K562 (cell line): ENCODE measurements around the gene SIM2. TPM values are rescaled to one million over a fixed set of nuclear protein-coding genes. Genes with fewer than 3 reads are reported as not detected.

Experiments
- ATAC-seq: fragments of 200-7000 bp; cut with Tn5 transposase; 3 replicates; pipeline ENCODE4 v1.9.1; 2020; ENCODE audit warnings: moderate library complexity
- BruUV-seq: library from RNA; stranded (reverse); fragments of 400-500 nt; replicated peaks from 2 replicates; lab custom pipeline; 2021; lab: Mats Ljungman, UMichigan
- CTCF ChIA-PET: fragments of 300-600 bp; formaldehyde crosslinking; extraction: SDS; loops from one replicate; lab custom pipeline; 2021; ENCODE audit warnings: low intra/inter-chr PET ratio; lab: Yijun Ruan, JAX
- POLR2A ChIA-PET: fragments of 300-600, 350-650 bp; sonication (Branson Sonifier 250); formaldehyde crosslinking; extraction: SDS; loops from one replicate; lab custom pipeline; 2021; ENCODE audit warnings: antibody characterized with exemption, inconsistent platforms; lab: Yijun Ruan, JAX
- DNase-seq, 4 experiments: peaks; one replicate each; pipeline versions ENCODE4 v3.0.0 to v3.0.0-alpha.2; 2011 to 2018; ENCODE audit warnings: low spot score in 3 of 4, mixed read lengths in 3 of 4; ENCODE audit errors: extremely low read depth in 1 of 4
- FAIRE-seq: peaks from 2 replicates; lab custom pipeline; 2011; peaks lifted over from hg19 to GRCh38; lab: Jason Lieb, UNC
- H2AFZ ChIP-seq: 2 replicates; pipeline ENCODE4 v1.6.0; 2011; ENCODE audit warnings: low read depth, low read length, control low read depth, inconsistent platforms
- H3K27ac ChIP-seq: fragments of 200-600 bp; 3 replicates; pipeline ENCODE4 v1.8.0; 2011; ENCODE audit warnings: low read depth, mild to moderate bottlenecking, control low read depth, inconsistent platforms, low read length, moderate library complexity, mixed read lengths; ENCODE audit errors: extremely low read depth
- H3K27me3 ChIP-seq, 2 experiments: fragments of 300-600 bp in 1 of 2; 2 replicates in 1 of 2; 3 replicates in 1 of 2; pipeline versions ENCODE4 v1.6.0 to v1.8.0; 2011; ENCODE audit warnings: inconsistent platforms in 2 of 2, low read length in 2 of 2, mild to moderate bottlenecking in 1 of 2, mixed read lengths in 1 of 2, moderate library complexity in 1 of 2; ENCODE audit not compliant: control insufficient read depth in 2 of 2, insufficient read depth in 2 of 2
- H3K36me3 ChIP-seq: fragments of 300-600 bp; 3 replicates; pipeline ENCODE4 v1.8.0; 2011; ENCODE audit warnings: mild to moderate bottlenecking, low read length, inconsistent platforms; ENCODE audit not compliant: control insufficient read depth, insufficient read depth
- H3K4me1 ChIP-seq, 2 experiments: fragments of 200-600 bp in 1 of 2; replicated peaks in 1 of 2; 2 replicates in 1 of 2; 3 replicates in 1 of 2; pipeline versions ENCODE4 v1.5.1 to v1.8.0; 2011; ENCODE audit warnings: inconsistent platforms in 2 of 2, low read length in 2 of 2, mild to moderate bottlenecking in 1 of 2, mixed read lengths in 1 of 2, moderate library complexity in 1 of 2; ENCODE audit not compliant: control insufficient read depth in 2 of 2, insufficient read depth in 2 of 2
- H3K4me2 ChIP-seq: 2 replicates; pipeline ENCODE4 v1.6.1; 2011; ENCODE audit warnings: low read length, control low read depth, inconsistent platforms, mixed read lengths; ENCODE audit not compliant: insufficient read depth
- H3K4me3 ChIP-seq: fragments of 200-600 bp; sonication (generic), shearing (Covaris generic); 2 replicates; pipeline ENCODE4 v1.5.1; 2016; ENCODE audit warnings: control low read depth, inconsistent platforms
- H3K79me2 ChIP-seq: fragments of 200-600 bp; 3 replicates; pipeline ENCODE4 v1.8.0; 2011; ENCODE audit warnings: low read length, inconsistent platforms; ENCODE audit not compliant: control insufficient read depth, insufficient read depth
- H3K9ac ChIP-seq, 2 experiments: 2 replicates each; pipeline versions ENCODE4 v1.6.0 to v1.6.1; 2011; ENCODE audit warnings: low read depth in 2 of 2, low read length in 2 of 2, control low read depth in 1 of 2, inconsistent platforms in 1 of 2, mild to moderate bottlenecking in 1 of 2, mixed read lengths in 1 of 2; ENCODE audit not compliant: insufficient read depth in 1 of 2
- H3K9me1 ChIP-seq: one replicate; pipeline ENCODE4 v1.6.0; 2011; ENCODE audit warnings: inconsistent platforms, mild to moderate bottlenecking, low read length, moderate library complexity; ENCODE audit not compliant: control insufficient read depth, insufficient read depth
- H3K9me3 ChIP-seq: replicated peaks from 2 replicates; pipeline ENCODE4 v1.5.1; 2011; ENCODE audit warnings: low read depth, low read length, inconsistent platforms; ENCODE audit not compliant: control insufficient read depth, insufficient read depth
- H4K20me1 ChIP-seq: replicated peaks from 2 replicates; pipeline ENCODE4 v1.6.1; 2011; ENCODE audit warnings: low read length, inconsistent platforms, mixed read lengths; ENCODE audit not compliant: control insufficient read depth, insufficient read depth
- BHLHE40 ChIP-seq: IDR thresholded peaks from 2 replicates; pipeline ENCODE4 v1.6.1; 2011; ENCODE audit warnings: low read length, improper control_type of control experiment
- CREB1 ChIP-seq, 2 experiments: sonication (generic) in 1 of 2; formaldehyde crosslinking in 1 of 2; IDR thresholded peaks; 2 replicates each; pipeline versions ENCODE4 v1.6.1 to v1.8.0; 2012 to 2022; ENCODE audit warnings: inconsistent platforms in 1 of 2, mild to moderate bottlenecking in 1 of 2, missing genetic modification reagents in 1 of 2, moderate library complexity in 1 of 2
- DACH1 ChIP-seq: fragments of 450-650 bp; IDR thresholded peaks from 2 replicates; pipeline ENCODE4 v1.6.1; 2018; ENCODE audit not compliant: partially characterized antibody
- FOS ChIP-seq: IDR thresholded peaks from 3 replicates; pipeline ENCODE4 v1.6.1; 2011; ENCODE audit not compliant: insufficient read length; ENCODE audit errors: extremely low read depth
- HDAC8 ChIP-seq: fragments of 450-650 bp; IDR thresholded peaks from 2 replicates; pipeline ENCODE4 v1.6.1; 2016; ENCODE audit warnings: mild to moderate bottlenecking, missing genetic modification characterization, moderate library complexity, missing compliant biosample characterization
- HOXB6 ChIP-seq: fragments of 250-450 bp; sonication (Bioruptor Pico); IDR thresholded peaks from 2 replicates; pipeline ENCODE4 v1.5.1; 2022; ENCODE audit warnings: mild to moderate bottlenecking, borderline replicate concordance
- HSF4 ChIP-seq: fragments of 250-450 bp; sonication (Bioruptor Pico); IDR thresholded peaks from 2 replicates; pipeline ENCODE4 v2.1.2; 2022; ENCODE audit warnings: mild to moderate bottlenecking, moderate library complexity, borderline replicate concordance
- MAFF ChIP-seq: IDR thresholded peaks from 2 replicates; pipeline ENCODE4 v1.6.1; 2012; ENCODE audit warnings: low read length, improper control_type of control experiment
- MBD2 ChIP-seq: sonication (generic); IDR thresholded peaks from 2 replicates; pipeline ENCODE4 v1.6.1; 2016; ENCODE audit warnings: low read depth, borderline replicate concordance
- MTA3 ChIP-seq: fragments of 450-650 bp; formaldehyde crosslinking; IDR thresholded peaks from 2 replicates; pipeline ENCODE4 v1.6.1; 2017; ENCODE audit warnings: mild to moderate bottlenecking, borderline replicate concordance
- ZNF239 ChIP-seq: fragments of 250-450 bp; sonication (Bioruptor Pico); IDR thresholded peaks from 2 replicates; pipeline ENCODE4 v1.4.0; 2020; ENCODE audit warnings: mild to moderate bottlenecking
- ZNF507 ChIP-seq: conservative IDR thresholded peaks from 2 replicates; pipeline ENCODE4 v1.6.1; 2017; ENCODE audit warnings: missing genetic modification characterization, missing compliant biosample characterization
- WGBS: fragments of 100-300 bp; shearing (Covaris generic); methylation state at CpG from one replicate; pipeline ENCODE4 v1.1.6; 2016; ENCODE audit warnings: low coverage, mixed read lengths; ENCODE audit not compliant: insufficient coverage; ENCODE audit errors: missing lambda C conversion rate; 5-methylcytosine and 5-hydroxymethylcytosine counted together
- in situ Hi-C: fragments of 300-500 bp; cut with MboI; formaldehyde crosslinking; loops from 4 replicates; pipeline ENCODE4 v1.15.0; 2018; ENCODE audit warnings: inconsistent platforms, mixed read lengths
- intact Hi-C: fragments of 100-400 bp; cut with micrococcal nuclease; formaldehyde crosslinking; loops from 2 replicates; pipeline ENCODE4 v1.14.2; 2022
- polyA plus RNA-seq, 8 experiments: library from polyadenylated mRNA; depleted of rRNA in 4 of 8; stranded (reverse) in 5 of 8; unstranded in 3 of 8; fragments of >200 nt; fragmentation: Nextera tagmentation in 2 of 8; fragmentation: Illumina TruSeq in 1 of 8; extraction: Ambion mirVana in 2 of 8; extraction: Trizol in 1 of 8; gene quantifications; 2 replicates each; pipeline versions ENCODE4 v1.2.1 to v1.2.3, GENCODE V29; 2011 to 2014; ENCODE audit warnings: inconsistent platforms in 1 of 8, missing spikeins in 1 of 8
- total RNA-seq, 7 experiments: library from RNA; depleted of rRNA in 6 of 7; stranded (reverse); fragments of >200 nt in 6 of 7; fragmentation: Illumina TruSeq in 2 of 7; extraction: Trizol in 2 of 7; gene quantifications; 2 replicates each; pipeline versions ENCODE4 v1.2.1 to v1.2.3, GENCODE V29; 2011 to 2021; ENCODE audit warnings: low replicate concordance in 1 of 7
- TF ChIP-seq, protein P1 (sequence below): fragments of 250-450 bp; sonication (Bioruptor Pico); IDR thresholded peaks from 2 replicates; pipeline ENCODE4 v1.4.0; 2020
- TF ChIP-seq, protein P2 (sequence below): fragments of 450-650 bp; IDR thresholded peaks from 2 replicates; pipeline ENCODE4 v1.6.1; 2017; ENCODE audit warnings: antibody characterized with exemption, mild to moderate bottlenecking

The SIM2 gene
- total and polyA plus RNA-seq, 9 of the 15 experiments (the other 6 are each of a cell fraction or from before 2014, with no cell fraction given) = 0.07 to 0.11 (median 0.08) TPM; not detected in 6

DNA sequence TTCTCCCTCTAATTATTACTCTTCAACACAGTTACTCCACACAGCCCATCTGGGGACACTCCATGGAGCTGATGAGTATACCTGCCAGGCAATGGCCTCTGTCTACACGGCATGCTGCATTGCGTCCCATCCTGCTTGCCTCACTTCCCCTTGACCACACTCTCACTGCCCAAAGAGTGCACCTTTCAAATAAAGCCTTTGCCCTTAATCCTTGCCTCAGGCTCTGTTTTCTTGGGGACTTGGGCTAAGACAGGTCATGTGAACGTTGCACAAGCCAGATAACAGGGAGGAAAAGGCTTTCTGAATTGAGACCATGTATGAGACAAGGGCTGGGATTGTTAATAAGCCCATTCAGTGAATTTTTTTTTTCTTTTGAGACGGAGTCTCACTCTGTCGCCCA lies 40.0 kb upstream of the SIM2 start:
- FAIRE-seq (no peak), ATAC-seq (no peak; the same call in 2 of the 3 replicates), DNase-seq (no peak)
- Histone ChIP-seq H2AFZ (no peak overlapping the region), H3K79me2 (no peaks in the 10 kb centered on the region), H3K9ac (no peak overlapping the region), H3K36me3 (no peaks in the 10 kb centered on the region), H3K9me1 (no peaks in the 10 kb centered on the region), H3K9me3 (no peaks in the 10 kb centered on the region), H3K4me2 (no peak overlapping the region), H3K4me1 (no peaks in the 10 kb centered on the region), H3K4me3 (no peak overlapping the region), H3K27ac (no peak overlapping the region), H3K27me3 (peaks cover 35 to 56% of the 10 kb centered on the region in 2 experiments), H4K20me1 (peaks cover 6% of the 10 kb centered on the region)
- in situ Hi-C loops = no loop called here
- POLR2A ChIA-PET = no interaction called here
- TF ChIP-seq ZNF239 (CRISPR knock-in tag) (no peak), FOS (no peak), DACH1 (no peak), HOXB6 (CRISPR knock-in tag) (no peak), BHLHE40 (no peak), MBD2 (no peak), ZNF507 (tag) (no peak), HDAC8 (tag) (no peak), MAFF (no peak), CREB1 (IDR thresholded peaks at IDR 0.05) (no peak), CREB1 (CRISPR knock-in tag; IDR thresholded peaks at IDR 0.05) (no peak), HSF4 (CRISPR knock-in tag) (no peak), MTA3 (no peak)
- TF ChIP-seq, protein P1, sequence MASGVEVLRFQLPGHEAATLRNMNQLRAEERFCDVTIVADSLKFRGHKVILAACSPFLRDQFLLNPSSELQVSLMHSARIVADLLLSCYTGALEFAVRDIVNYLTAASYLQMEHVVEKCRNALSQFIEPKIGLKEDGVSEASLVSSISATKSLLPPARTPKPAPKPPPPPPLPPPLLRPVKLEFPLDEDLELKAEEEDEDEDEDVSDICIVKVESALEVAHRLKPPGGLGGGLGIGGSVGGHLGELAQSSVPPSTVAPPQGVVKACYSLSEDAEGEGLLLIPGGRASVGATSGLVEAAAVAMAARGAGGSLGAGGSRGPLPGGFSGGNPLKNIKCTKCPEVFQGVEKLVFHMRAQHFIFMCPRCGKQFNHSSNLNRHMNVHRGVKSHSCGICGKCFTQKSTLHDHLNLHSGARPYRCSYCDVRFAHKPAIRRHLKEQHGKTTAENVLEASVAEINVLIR = no peak
- TF ChIP-seq, protein P2, sequence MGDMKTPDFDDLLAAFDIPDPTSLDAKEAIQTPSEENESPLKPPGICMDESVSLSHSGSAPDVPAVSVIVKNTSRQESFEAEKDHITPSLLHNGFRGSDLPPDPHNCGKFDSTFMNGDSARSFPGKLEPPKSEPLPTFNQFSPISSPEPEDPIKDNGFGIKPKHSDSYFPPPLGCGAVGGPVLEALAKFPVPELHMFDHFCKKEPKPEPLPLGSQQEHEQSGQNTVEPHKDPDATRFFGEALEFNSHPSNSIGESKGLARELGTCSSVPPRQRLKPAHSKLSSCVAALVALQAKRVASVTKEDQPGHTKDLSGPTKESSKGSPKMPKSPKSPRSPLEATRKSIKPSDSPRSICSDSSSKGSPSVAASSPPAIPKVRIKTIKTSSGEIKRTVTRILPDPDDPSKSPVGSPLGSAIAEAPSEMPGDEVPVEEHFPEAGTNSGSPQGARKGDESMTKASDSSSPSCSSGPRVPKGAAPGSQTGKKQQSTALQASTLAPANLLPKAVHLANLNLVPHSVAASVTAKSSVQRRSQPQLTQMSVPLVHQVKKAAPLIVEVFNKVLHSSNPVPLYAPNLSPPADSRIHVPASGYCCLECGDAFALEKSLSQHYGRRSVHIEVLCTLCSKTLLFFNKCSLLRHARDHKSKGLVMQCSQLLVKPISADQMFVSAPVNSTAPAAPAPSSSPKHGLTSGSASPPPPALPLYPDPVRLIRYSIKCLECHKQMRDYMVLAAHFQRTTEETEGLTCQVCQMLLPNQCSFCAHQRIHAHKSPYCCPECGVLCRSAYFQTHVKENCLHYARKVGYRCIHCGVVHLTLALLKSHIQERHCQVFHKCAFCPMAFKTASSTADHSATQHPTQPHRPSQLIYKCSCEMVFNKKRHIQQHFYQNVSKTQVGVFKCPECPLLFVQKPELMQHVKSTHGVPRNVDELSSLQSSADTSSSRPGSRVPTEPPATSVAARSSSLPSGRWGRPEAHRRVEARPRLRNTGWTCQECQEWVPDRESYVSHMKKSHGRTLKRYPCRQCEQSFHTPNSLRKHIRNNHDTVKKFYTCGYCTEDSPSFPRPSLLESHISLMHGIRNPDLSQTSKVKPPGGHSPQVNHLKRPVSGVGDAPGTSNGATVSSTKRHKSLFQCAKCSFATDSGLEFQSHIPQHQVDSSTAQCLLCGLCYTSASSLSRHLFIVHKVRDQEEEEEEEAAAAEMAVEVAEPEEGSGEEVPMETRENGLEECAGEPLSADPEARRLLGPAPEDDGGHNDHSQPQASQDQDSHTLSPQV = no peak
- intact Hi-C loops = no loop called here
- no TSS peak for BruUV-seq
- CTCF ChIA-PET = no interaction called here
- 0% methylated on average over 5 of the region's 5 CpGs for WGBS
